Mammary epithelial cell (primary cell): ENCODE results near the gene GTF2F2.

Source experiments
- CTCF ChIP-seq, 2 donors: IDR thresholded peaks in 1 of 2; conservative IDR thresholded peaks in 1 of 2; 2 replicates each; pipeline ENCODE4 v1.5.1; 2011 to 2012; ENCODE audit warnings: inconsistent platforms in 2 of 2, low read length in 2 of 2, mild to moderate bottlenecking in 2 of 2, control low read depth in 1 of 2, low read depth in 1 of 2; ENCODE audit not compliant: insufficient read depth in 1 of 2; ENCODE audit errors: extremely low read depth in 1 of 2
- EZH2 ChIP-seq: IDR thresholded peaks from 2 replicates; pipeline ENCODE4 v1.6.1; 2012; ENCODE audit warnings: low read length, inconsistent platforms, borderline replicate concordance

- TF ChIP-seq CTCF (conservative IDR thresholded peaks at IDR 0.05 in 1 of 2, IDR thresholded peaks at IDR 0.05 in 1 of 2; ENCODE audit: extremely low read depth in 1 of 2, insufficient read depth in 1 of 2, low read depth in 1 of 2, low read length in 2 of 2) (no peak), EZH2 (no peak)
Measured at GRCh38 chr13:45084515-45084914, 35.8 kb upstream of the GTF2F2 start.
